GM18951 (cell line): ENCODE results near the gene PIM1.

ENCODE experiments used
- POLR2A ChIP-seq: IDR thresholded peaks from 4 replicates; pipeline ENCODE4 v1.6.1; 2011; ENCODE audit warnings: mild to moderate bottlenecking; ENCODE audit not compliant: insufficient read length, insufficient read depth; ENCODE audit errors: extremely low read depth
- in situ Hi-C: fragments of 300-500 bp; cut with MboI; formaldehyde crosslinking; loops from one replicate; pipeline ENCODE4 v1.12.0; 2022; ENCODE audit warnings: low sequenced_read_pairs, mixed read lengths, inconsistent platforms; ENCODE audit not compliant: unreplicated experiment

The PIM1 gene

GRCh38 chr6:37131104-37131959 lies 38.6 kb upstream of the PIM1 start:
- in situ Hi-C loops: no loop called here
- no peak for TF ChIP-seq POLR2A

GRCh38 chr6:37131960-37132253 lies 38.0 kb upstream of the PIM1 start:
- in situ Hi-C loops: no loop called here
- no peak for TF ChIP-seq POLR2A

- TF ChIP-seq POLR2A: no peak
- in situ Hi-C loops: no loop called here
Observed at GRCh38 chr6:37134036-37134395, 35.9 kb upstream of the PIM1 start.

- no peak for TF ChIP-seq POLR2A
- in situ Hi-C loops: no loop called here
Observed at GRCh38 chr6:37134396-37135191, 35.4 kb upstream of the PIM1 start.

GRCh38 chr6:37135835-37136694 lies 33.9 kb upstream of the PIM1 start:
- TF ChIP-seq POLR2A: no peak
- in situ Hi-C loops: no loop called here

- in situ Hi-C loops: no loop called here
- no peak for TF ChIP-seq POLR2A
Observed at GRCh38 chr6:37136821-37137200, 33.1 kb upstream of the PIM1 start.

GRCh38 chr6:37137201-37138090 lies 32.5 kb upstream of the PIM1 start:
- in situ Hi-C loops: no loop called here
- no peak for TF ChIP-seq POLR2A

- in situ Hi-C loops: no loop called here
Observed at GRCh38 chr6:37138856-37139229, 31.1 kb upstream of the PIM1 start.

GRCh38 chr6:37139230-37139962 lies 30.6 kb upstream of the PIM1 start:
- in situ Hi-C loops: no loop called here
- TF ChIP-seq POLR2A: no peak

More at GRCh38 chr6:37138856-37139229, 31.1 kb upstream of the PIM1 start:
- no peak for TF ChIP-seq POLR2A

GRCh38 chr6:37140145-37140544 lies 29.8 kb upstream of the PIM1 start:
- in situ Hi-C loops: no loop called here
- no peak for TF ChIP-seq POLR2A

- in situ Hi-C loops: no loop called here
- no peak for TF ChIP-seq POLR2A
Observed at GRCh38 chr6:37141281-37142049, 28.5 kb upstream of the PIM1 start.
